ENCODE measurements around the gene FAM163A.

The FAM163A gene

GRCh38 chr1:179774566-179774965 is 31.5 kb downstream of the FAM163A start:
- Histone ChIP-seq H3K9me3 (ENCODE audit: control insufficient read depth, insufficient read depth, low read length) (peaks cover 5% of the 10 kb centered on the region; the same call in 1 of the 2 replicates), H3K27ac (ENCODE audit: low read depth, low read length) (no peak overlapping the region)

GRCh38 chr1:179775009-179775408 is 31.9 kb downstream of the FAM163A start:
- no peaks in the 10 kb centered on the region for H3K36me3 ChIP-seq (ENCODE audit: control insufficient read depth, low read length)
- H3K27ac ChIP-seq (ENCODE audit: low read depth, low read length) = no peak overlapping the region
- H3F3A ChIP-seq (ENCODE audit: control insufficient read depth, insufficient read depth) = no peaks in the 10 kb centered on the region
- H3K9me2 ChIP-seq (replicated peaks; ENCODE audit: control insufficient read depth, low read length) = no peaks in the 10 kb centered on the region
- no peak overlapping the region for H3K4me3 ChIP-seq (ENCODE audit: low read length)
- H3K4me2 ChIP-seq (ENCODE audit: low read length) = no peak overlapping the region
- TF ChIP-seq CTCF (IDR thresholded peaks at IDR 0.05; ENCODE audit: low read depth, low read length, poor library complexity, severe bottlenecking) = no peak
- TF ChIP-seq EZH2phosphoT487 (IDR thresholded peaks at IDR 0.05; ENCODE audit: borderline replicate concordance, low read length) = no peak
- H3K79me2 ChIP-seq (ENCODE audit: control insufficient read depth, low read length) = no peaks in the 10 kb centered on the region
- H4K20me1 ChIP-seq (ENCODE audit: control insufficient read depth, insufficient read depth, low read depth, low read length) = no peaks in the 10 kb centered on the region
- H3K4me1 ChIP-seq (ENCODE audit: control insufficient read depth, low read length) = no peaks in the 10 kb centered on the region
- H3K27me3 ChIP-seq (ENCODE audit: control insufficient read depth, low read length) = no peaks in the 10 kb centered on the region
- H3K9me3 ChIP-seq (ENCODE audit: control insufficient read depth, insufficient read depth, low read length) = peaks cover 5% of the 10 kb centered on the region; the same call in 1 of the 2 replicates

More at GRCh38 chr1:179774566-179774965, 31.5 kb downstream of the FAM163A start:
- no peaks in the 10 kb centered on the region for H3K4me1 ChIP-seq (ENCODE audit: control insufficient read depth, low read length)
- no peaks in the 10 kb centered on the region for H3K27me3 ChIP-seq (ENCODE audit: control insufficient read depth, low read length)
- TF ChIP-seq EZH2phosphoT487 (IDR thresholded peaks at IDR 0.05; ENCODE audit: borderline replicate concordance, low read length) (no peak), CTCF (IDR thresholded peaks at IDR 0.05; ENCODE audit: low read depth, low read length, poor library complexity, severe bottlenecking) (no peak)
- H3K79me2 ChIP-seq (ENCODE audit: control insufficient read depth, low read length) = no peaks in the 10 kb centered on the region
- no peak overlapping the region for H3K4me2 ChIP-seq (ENCODE audit: low read length)
- H3K36me3 ChIP-seq (ENCODE audit: control insufficient read depth, low read length) = no peaks in the 10 kb centered on the region
- H3K4me3 ChIP-seq (ENCODE audit: low read length) = no peak overlapping the region
- H3F3A ChIP-seq (ENCODE audit: control insufficient read depth, insufficient read depth) = no peaks in the 10 kb centered on the region
- H4K20me1 ChIP-seq (ENCODE audit: control insufficient read depth, insufficient read depth, low read depth, low read length) = no peaks in the 10 kb centered on the region
- H3K9me2 ChIP-seq (replicated peaks; ENCODE audit: control insufficient read depth, low read length) = no peaks in the 10 kb centered on the region

- H3K36me3 ChIP-seq (ENCODE audit: control insufficient read depth, low read length) = no peaks in the 10 kb centered on the region
- H3K4me1 ChIP-seq (ENCODE audit: control insufficient read depth, low read length) = no peaks in the 10 kb centered on the region
- no peak overlapping the region for H3K4me2 ChIP-seq (ENCODE audit: low read length)
- H3K79me2 ChIP-seq (ENCODE audit: control insufficient read depth, low read length) = no peaks in the 10 kb centered on the region
- no peaks in the 10 kb centered on the region for H3F3A ChIP-seq (ENCODE audit: control insufficient read depth, insufficient read depth)
- H3K27ac ChIP-seq (ENCODE audit: low read depth, low read length) = no peak overlapping the region
- H3K9me2 ChIP-seq (replicated peaks; ENCODE audit: control insufficient read depth, low read length) = no peaks in the 10 kb centered on the region
- no peaks in the 10 kb centered on the region for H4K20me1 ChIP-seq (ENCODE audit: control insufficient read depth, insufficient read depth, low read depth, low read length)
- no peak for TF ChIP-seq EZH2phosphoT487 (IDR thresholded peaks at IDR 0.05; ENCODE audit: borderline replicate concordance, low read length)
- peaks cover 5% of the 10 kb centered on the region; the same call in 1 of the 2 replicates for H3K9me3 ChIP-seq (ENCODE audit: control insufficient read depth, insufficient read depth, low read length)
- no peaks in the 10 kb centered on the region for H3K27me3 ChIP-seq (ENCODE audit: control insufficient read depth, low read length)
- H3K4me3 ChIP-seq (ENCODE audit: low read length) = no peak overlapping the region
These were observed 33.7 kb downstream of the FAM163A start for GRCh38 chr1:179776831-179777230.

GRCh38 chr1:179777731-179778130 is 34.6 kb downstream of the FAM163A start:
- Histone ChIP-seq H3K4me1 (ENCODE audit: control insufficient read depth, low read length) (no peaks in the 10 kb centered on the region), H3K9me2 (replicated peaks; ENCODE audit: control insufficient read depth, low read length) (no peaks in the 10 kb centered on the region), H3K9me3 (ENCODE audit: control insufficient read depth, insufficient read depth, low read length) (peaks cover under 1% of the 10 kb centered on the region; the same call in 1 of the 2 replicates), H3K27me3 (ENCODE audit: control insufficient read depth, low read length) (no peaks in the 10 kb centered on the region), H4K20me1 (ENCODE audit: control insufficient read depth, insufficient read depth, low read depth, low read length) (no peaks in the 10 kb centered on the region), H3K79me2 (ENCODE audit: control insufficient read depth, low read length) (no peaks in the 10 kb centered on the region), H3K4me3 (ENCODE audit: low read length) (no peak overlapping the region), H3K36me3 (ENCODE audit: control insufficient read depth, low read length) (no peaks in the 10 kb centered on the region), H3F3A (ENCODE audit: control insufficient read depth, insufficient read depth) (no peaks in the 10 kb centered on the region), H3K4me2 (ENCODE audit: low read length) (no peak overlapping the region), H3K27ac (ENCODE audit: low read depth, low read length) (no peak overlapping the region)
- TF ChIP-seq EZH2phosphoT487 (IDR thresholded peaks at IDR 0.05; ENCODE audit: borderline replicate concordance, low read length) (no peak), CTCF (IDR thresholded peaks at IDR 0.05; ENCODE audit: low read depth, low read length, poor library complexity, severe bottlenecking) (no peak)

All from DOHH2 (cell line).